Cerebellar cortex (tissue), 1 donor: ENCODE measurements around the gene PLPP7.
"Not testable (repeated sequence)": the region's sequence is repeated elsewhere in the genome, so short reads cannot be mapped to it uniquely, and the experiment has no call there.

Experiments
- DNase-seq: peaks from one replicate; pipeline ENCODE4 v3.0.0-alpha.2; 2015; ENCODE audit warnings: low spot score

The PLPP7 gene

GRCh38 chr9:131289301-131290035 is at the start of gene PLPP7:
Gene PLPP7 (plus strand): TSS chr9:131289723. CDS start chr9:131289998, 275 bp downstream.
- DNase-seq, result peak; percentile 95

GRCh38 chr9:131240047-131240921 is 49.2 kb upstream of the PLPP7 start:
- no peak for DNase-seq

GRCh38 chr9:131244331-131244730 is 45.2 kb upstream of the PLPP7 start:
- DNase-seq, result not testable (repeated sequence)

- no peak for DNase-seq
Observed at GRCh38 chr9:131246618-131247017, 42.9 kb upstream of the PLPP7 start.

- no peak for DNase-seq
Observed at GRCh38 chr9:131252120-131252519, 37.4 kb upstream of the PLPP7 start.

GRCh38 chr9:131253891-131254491 is 35.5 kb upstream of the PLPP7 start:
- no peak for DNase-seq

- no peak for DNase-seq
Observed at GRCh38 chr9:131254626-131255025, 34.9 kb upstream of the PLPP7 start.

GRCh38 chr9:131255676-131256197 is 33.8 kb upstream of the PLPP7 start:
- peak; percentile 21 for DNase-seq

GRCh38 chr9:131257266-131258025 is 32.1 kb upstream of the PLPP7 start:
- no peak for DNase-seq

- DNase-seq, result no peak
Observed at GRCh38 chr9:131258186-131258585, 31.3 kb upstream of the PLPP7 start.

GRCh38 chr9:131258698-131259431 is 30.7 kb upstream of the PLPP7 start:
- DNase-seq, result no peak

GRCh38 chr9:131259432-131259898 is 30.1 kb upstream of the PLPP7 start:
- DNase-seq, result no peak

GRCh38 chr9:131259916-131260597 is 29.5 kb upstream of the PLPP7 start:
- no peak for DNase-seq

- no peak for DNase-seq
Observed at GRCh38 chr9:131260751-131261452, 28.6 kb upstream of the PLPP7 start.

GRCh38 chr9:131262327-131263032 is 27.0 kb upstream of the PLPP7 start:
- no peak for DNase-seq

- DNase-seq, result not testable (repeated sequence)
Observed at GRCh38 chr9:131263033-131263343, 26.5 kb upstream of the PLPP7 start.

- DNase-seq, result no peak
Observed at GRCh38 chr9:131263701-131264100, 25.8 kb upstream of the PLPP7 start.

- no peak for DNase-seq
Observed at GRCh38 chr9:131264231-131264630, 25.3 kb upstream of the PLPP7 start.
